Measurements from ENCODE around the gene SEZ6.

DNA sequence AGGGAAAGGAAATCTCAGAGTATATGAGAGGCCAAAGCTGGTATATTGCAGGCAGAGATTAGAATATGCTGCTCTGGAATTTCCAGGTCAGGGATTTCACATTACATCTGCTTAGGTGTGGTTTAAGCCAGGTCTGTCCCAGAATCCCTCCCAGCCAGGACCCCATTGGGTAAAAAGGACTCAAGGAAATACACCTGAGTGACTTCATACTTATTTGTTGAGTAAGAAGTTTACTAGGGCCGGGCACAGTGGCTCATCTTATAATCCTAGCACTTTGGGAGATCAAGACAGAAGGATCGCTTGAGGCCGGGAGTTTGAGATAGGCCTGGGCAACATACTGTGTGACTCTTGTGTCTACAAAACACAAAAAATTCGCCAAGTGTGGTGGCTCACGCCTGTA is 44.3 kb upstream of the SEZ6 start:
- TF ChIP-seq, protein P1, sequence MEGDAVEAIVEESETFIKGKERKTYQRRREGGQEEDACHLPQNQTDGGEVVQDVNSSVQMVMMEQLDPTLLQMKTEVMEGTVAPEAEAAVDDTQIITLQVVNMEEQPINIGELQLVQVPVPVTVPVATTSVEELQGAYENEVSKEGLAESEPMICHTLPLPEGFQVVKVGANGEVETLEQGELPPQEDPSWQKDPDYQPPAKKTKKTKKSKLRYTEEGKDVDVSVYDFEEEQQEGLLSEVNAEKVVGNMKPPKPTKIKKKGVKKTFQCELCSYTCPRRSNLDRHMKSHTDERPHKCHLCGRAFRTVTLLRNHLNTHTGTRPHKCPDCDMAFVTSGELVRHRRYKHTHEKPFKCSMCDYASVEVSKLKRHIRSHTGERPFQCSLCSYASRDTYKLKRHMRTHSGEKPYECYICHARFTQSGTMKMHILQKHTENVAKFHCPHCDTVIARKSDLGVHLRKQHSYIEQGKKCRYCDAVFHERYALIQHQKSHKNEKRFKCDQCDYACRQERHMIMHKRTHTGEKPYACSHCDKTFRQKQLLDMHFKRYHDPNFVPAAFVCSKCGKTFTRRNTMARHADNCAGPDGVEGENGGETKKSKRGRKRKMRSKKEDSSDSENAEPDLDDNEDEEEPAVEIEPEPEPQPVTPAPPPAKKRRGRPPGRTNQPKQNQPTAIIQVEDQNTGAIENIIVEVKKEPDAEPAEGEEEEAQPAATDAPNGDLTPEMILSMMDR (conservative IDR thresholded peaks at IDR 0.05 in 1 of 2, IDR thresholded peaks at IDR 0.05 in 1 of 2; ENCODE audit: extremely low read depth in 1 of 2, insufficient read depth in 1 of 2, low read depth in 1 of 2, low read length in 2 of 2): no peak
- TF ChIP-seq EZH2 (IDR thresholded peaks at IDR 0.05; ENCODE audit: borderline replicate concordance, low read length): no peak

Data from mammary epithelial cell (primary cell).